ENCODE data around the gene TTLL1.
"Not testable (repeated sequence)": the region's sequence is repeated elsewhere in the genome, so short reads cannot be mapped to it uniquely, and the experiment has no call there.

Gene TTLL1

DNA sequence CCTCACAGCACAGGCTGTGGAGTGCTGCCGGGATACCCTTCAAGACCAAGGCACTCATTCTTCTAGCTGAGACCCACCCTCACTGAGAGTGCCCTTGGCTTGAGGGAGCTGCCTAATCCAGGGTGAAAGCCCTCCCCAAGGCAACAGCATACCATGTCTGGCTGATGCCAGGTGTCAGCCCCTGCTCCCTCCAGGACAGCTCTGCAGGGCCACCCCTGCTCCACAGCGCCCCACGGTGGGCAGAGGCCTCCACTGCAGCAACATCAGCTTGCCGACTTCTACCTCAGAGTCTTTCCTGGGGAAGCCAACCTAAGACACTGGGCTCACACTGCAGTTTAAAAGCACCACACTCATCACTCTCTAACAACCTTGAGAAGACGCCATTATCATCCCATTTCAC is 29.0 kb downstream of the TTLL1 start:
- no peak for DNase-seq

DNA sequence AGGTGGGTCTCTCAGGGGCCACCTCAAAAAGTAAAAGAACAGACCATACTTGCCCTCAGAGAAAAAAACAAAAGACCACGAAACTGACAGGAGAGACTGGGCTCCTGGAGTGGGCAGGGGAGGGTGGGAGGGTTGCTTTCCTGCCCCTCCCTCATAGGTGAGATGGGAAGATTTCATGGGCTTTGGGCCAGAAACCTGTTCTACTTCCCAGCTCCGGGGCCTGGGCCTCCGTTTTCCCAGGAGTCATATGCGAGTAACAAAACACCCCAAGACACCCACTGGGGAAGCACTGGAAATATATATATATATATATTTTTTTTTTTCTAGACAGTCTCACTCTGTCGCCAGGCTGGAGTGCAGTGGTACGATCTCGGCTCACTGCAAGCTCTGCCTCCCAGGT is 31.6 kb downstream of the TTLL1 start:
- DNase-seq: no peak

DNA sequence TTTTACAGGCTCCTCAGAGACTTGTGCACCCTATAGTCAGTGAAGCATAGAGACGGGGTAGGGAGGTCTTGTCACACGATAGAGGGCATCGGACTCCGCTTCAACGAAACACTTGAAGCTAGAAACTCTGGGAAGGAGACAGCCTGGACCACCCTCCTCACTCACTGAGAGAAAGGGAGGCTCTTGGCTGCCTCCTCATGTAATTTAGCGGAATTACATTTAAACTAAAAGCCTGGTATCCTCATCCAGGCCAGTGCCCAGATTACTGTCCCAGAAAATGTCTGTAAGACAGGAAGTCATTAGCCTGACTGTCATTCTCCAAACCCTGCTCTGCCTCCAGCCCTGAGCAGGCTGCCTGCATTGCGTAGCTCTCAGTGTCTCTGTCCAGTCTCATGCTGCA is 36.0 kb downstream of the TTLL1 start:
- no peak for DNase-seq

DNA sequence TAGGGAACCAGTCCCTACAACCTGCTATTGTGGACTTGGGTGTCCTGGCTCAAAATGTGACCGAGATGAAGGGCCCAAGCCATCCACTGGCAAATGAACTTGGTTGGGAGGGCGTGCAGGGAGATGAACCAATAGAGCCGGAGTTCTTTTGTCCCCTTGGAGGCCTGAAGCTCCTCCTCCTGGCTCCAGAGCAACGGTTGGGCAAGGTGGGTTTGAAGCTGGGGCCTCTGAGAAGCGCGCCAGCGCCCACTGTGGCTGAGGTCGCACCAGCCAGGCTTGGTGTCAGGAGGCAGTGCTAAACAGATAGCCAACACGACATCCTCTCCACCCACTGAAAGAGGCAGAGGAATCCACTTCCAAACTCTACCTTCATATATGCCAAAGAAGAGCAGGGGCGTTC is 38.2 kb downstream of the TTLL1 start:
- DNase-seq: no peak

DNA sequence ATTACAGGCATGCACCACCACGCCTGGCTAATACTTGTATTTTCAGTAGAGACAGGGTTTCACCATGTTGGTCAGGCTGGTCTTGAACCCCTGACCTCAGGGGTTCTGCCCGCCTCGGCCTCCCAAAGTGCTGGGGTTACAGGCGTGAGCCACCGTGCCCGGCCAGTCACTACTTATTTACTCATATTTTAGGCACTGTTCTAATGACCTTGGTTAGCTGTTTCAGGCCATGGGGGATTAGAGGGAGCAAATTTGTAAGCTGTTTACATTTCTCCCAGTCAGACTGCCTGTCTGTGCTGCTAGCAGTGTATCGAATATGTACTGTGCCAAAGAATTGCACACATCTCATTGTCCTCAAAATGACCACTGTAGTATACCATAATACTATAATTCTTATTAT is 41.6 kb downstream of the TTLL1 start:
- DNase-seq: no peak

DNA sequence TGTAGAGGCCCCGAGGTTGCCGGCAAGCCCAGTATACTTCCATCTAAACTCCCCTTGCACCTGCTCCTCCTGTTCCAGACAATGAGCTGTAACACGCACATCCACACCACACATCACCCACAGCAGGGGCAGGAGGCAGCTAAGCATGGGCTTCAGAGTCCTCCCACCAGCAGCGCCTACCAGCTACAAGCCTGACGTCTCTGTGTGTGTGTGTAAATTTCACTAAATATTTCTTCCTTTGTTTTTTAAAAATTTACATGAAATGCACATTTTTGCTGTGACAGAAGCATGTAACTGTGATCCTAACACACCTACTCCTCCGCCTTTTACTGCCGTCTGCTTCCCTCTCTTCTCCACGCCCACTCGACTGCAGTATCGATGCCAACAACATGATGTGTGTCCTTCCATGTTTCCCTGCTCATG is 44.9 kb downstream of the TTLL1 start:
- DNase-seq: no peak

DNA sequence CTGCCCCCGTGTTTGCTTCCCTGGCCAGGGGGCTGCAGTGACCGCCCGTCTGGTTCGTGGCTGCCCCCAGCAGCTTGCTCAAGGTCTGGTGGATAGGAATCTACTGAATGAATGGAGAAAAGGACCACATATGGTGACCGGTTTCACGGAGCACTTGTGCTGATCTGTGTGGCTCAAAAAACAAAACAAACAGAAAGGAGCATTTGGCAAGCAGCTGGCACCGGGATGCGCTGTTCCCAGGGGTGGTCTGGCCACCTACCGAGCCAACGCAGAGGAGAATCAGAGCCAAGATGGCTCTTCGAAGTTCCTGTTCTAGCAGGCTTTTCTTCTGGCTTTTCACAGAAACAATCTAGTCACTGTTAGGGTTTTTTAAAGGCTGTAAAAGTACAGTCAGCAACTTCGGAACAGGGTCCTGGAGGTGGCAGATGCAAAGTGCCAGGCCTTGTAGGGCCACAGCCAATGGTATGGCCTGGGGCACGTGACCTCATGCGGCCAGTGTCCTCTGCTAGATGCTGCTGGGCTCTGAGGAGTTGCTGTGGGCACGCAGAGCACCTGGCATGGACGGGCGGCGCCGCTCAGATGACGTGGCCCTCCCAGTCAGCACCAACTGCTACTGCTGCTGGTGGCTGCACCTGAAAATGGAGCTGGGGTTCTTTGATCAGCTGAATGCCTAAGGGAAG is 47.0 kb downstream of the TTLL1 start:
- DNase-seq: no peak

DNA sequence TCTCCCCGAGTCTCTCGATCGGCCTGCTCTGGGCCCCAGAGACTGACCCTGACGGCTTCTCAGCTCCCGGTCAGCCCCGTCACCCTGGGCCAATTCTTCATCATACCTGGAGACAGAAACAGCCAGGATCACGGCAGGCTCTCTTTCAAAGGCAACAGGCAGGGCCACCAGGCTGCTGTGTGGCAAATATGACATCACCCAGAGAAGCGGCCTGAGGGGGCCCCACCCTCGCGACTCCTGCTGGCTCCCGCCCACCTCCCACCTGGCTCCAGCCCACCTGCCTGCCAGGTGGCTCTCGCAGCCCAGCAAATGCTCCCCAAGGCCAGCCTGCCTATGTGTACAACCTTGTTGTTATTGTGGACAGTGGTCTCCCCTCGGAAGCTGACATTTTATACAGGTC is 49.4 kb downstream of the TTLL1 start:
- DNase-seq: no peak

DNA sequence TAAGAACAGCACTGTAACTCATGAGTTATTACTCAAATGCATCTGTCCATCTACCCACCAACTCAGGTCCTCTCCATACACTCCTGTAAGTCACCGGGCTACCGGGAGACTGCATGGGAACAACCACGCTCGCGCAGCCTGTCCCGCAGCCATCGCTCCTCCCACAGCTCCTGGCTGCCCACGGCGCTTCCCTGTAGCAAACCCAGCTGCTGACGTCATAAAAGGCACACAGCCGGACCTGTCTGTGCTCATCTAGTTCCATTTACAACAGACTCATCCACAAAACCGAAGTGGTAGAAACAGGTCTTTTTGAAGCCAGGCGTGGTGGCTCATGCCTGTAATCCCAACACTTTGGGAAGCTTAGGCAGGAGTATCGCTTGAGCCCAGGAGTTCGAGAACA is 50.9 kb downstream of the TTLL1 start:
- no peak for DNase-seq

DNA sequence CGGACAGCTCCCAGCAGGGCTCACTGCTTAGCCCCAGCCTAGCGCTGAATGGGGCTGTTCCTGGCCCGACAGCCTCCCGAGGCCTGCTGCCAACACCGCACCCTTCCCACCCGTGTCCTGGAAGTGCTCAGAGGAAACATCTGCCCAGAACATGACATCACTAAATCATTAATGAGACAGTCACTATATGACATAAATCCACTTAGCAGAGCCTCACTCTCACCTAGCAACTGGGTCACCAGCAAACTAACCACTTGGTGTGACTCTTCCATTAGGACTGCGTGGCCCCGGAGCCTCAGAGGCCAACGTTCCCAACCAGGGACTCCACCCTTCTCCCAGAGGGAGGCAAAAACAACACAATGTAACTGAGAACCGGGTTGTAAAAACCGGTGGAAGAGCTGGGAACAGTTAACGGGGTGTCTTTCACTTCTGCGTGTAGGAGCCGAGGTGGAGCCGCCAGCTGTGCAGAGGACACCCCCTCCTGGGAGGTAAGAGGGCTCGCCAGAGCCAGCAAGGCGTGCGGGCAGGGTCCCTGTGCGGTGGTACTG is 52.8 kb downstream of the TTLL1 start:
- no peak for DNase-seq

DNA sequence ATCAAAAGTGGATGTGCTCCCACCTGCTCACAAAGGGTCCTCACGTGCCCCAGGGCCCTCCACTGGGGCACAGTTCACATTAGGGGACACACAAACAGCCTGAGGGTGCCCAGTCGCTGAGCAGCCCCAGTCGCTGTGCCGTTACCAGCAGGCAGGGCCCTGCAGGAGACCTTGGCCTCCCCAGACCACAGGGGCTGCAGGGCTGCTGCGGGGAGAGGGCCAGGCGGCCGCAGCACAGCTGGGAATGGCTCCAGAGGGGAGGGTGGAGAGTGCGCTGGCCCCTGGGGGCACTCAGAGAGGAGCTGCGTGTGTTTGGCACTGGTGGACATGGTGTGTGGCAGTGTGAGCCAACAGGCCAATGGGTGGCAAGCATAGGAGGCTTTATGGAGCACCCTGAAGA is 53.9 kb downstream of the TTLL1 start:
- no peak for DNase-seq

DNA sequence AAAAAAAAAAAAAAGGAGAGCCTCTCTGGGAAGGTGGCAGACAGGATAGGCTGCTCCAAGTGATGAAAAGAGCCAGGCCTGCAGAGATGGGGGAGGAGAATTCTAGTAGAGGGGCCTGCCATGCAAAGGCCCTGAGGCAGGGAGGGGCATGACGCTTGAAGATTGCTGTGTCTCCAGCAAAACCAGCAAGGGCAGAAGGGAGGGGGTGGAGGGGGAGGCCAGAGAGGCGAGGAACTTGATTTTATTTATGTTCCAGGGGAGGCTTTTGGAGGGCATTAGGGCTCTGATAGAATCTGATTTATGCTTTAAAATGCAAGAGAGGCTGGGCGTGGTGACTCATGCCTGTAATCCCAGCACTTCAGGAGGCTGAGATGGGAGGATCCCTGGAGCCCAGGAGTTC is 57.6 kb downstream of the TTLL1 start:
- DNase-seq: no peak

DNA sequence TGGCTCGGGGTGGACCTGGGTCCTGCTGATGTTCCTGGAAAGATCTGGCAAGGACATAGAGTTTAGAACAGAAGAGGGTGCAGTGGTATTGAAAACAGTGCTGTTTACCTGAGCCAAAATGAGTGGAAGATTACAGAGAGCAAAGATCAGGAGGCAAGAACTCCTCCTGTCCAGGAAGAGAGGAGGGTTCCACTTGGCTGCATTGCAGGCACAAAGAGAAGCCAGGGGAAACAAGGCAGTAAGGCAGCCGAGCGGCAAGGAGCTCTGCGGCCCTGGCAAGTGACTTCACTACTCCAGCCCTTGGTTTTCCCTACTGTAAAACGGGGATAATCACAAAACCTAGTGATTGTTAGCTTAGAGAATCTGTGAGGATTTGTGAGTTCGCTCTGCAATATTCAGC is 70.6 kb downstream of the TTLL1 start:
- DNase-seq: no peak

DNA sequence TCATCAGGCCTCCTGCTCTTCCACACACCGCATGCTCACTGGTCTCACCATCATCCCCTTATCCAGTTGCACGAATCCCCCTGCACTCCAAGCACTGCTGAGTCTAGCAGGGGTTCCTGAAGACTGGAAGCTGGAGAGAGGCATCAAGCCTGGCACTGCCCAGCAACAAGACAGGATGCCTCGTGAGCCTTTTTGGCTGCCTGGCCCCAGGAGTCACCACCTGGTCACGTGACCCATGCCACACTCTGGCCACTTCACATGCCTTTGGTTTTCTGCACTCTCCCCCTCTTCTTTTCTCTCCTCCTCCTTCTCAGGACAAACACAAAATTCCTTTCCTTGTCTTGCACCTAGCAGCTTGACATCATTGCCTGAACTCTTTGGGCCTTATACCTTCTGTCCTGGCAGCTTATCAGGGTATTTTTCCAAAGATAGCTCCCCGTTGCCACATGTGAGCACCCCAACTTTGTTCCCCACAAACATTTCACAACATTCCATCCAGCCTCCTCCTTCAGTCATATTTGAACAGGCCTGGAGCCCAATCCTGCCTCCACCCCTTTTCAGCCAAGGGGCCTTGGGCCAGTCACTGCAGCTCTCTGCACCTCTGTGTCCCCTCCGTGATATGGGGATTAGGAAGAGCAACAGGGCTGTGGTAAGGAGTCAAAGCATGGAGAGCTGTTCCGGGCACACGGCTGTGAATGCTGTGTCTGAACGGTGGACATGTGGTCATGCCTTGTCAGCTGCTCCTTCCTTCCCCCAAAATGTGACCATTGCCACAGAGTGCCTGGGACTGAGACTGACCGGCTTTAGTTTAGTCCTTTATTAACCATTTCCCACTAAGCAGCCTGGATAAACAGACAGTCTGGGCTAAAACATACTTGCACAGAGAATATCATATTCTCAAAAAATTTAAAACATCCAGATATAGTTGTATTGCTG is 71.4 kb downstream of the TTLL1 start:
- no peak for DNase-seq

DNA sequence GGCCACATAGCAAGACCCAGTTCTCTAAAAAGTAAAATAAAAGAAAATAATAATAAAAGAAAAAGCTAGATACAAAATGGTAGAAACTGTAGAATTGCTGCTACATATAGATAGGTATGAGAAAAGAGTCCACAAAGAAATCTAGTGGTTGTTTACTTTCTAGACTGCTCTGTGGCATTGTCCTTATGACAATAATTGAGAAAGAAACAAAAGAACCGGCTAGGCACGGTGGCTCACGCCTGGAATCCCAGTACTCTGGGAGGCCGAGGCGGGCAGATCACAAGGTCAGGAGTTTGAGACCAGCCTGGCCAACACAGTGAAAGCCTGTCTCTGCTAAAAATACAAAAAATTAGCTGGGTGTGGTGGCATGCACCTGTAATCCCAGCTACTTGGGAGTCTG is 73.0 kb downstream of the TTLL1 start:
- not testable (repeated sequence) for DNase-seq

DNA sequence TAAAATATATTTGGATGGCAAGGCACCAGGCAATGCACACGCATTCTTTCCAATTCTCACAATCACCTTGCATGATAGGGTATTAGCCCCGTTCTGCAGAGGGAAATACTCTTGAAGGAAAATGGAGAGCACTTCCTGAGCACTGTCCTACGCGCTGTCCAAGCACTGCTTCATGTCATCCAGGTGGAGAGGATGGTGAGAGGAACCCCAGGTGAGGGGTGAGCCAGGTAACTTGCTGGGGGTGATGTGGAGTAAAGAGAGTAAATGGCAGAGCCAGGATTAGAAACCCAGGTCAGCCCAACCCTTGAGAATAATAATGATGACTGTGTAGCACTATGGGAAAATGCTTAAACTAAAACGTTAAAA is 73.5 kb downstream of the TTLL1 start:
- DNase-seq: no peak

DNA sequence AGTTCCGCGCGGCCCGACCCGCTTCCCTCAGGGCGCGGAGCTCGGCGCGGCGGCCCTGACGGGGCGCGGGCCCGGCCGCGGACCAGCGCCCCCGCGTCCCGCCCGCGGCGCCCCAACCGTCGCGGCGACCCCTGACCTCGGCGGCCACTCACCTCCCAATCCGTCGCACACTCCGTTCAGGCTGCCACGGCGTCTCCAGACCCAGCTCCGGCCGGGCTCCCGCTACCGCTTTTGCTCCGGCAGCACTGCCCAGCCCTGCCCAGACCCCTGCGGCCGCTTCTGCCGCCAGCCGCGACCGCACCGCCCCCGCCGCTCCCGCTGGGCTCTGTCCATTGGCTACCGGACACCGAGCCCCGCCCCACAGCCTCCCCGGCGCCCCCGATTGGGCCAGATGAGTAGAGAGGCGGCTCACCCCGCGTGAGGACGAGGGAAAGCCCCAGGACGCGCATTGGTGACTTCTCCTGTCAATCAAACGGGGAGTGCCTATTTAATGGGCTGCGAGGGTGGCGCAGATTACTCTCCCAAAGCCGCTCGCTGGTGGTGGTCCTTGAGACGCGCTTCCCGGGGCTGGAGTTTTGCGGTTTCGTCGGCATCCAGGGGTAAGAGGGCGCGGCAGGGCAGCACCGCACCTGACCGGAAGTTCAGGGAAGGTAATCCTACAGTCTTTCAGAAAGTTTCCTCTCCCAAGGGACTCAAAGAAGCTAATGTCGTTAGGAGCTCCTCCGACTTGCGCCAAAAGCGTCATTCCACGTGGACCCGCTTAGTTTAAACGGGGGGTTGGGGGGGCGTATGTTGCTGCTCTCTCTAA is 74.1 kb downstream of the TTLL1 start, which contains the start of gene PACSIN2:
PACSIN2 (minus strand) TSS at position 281 of the 808 bp plus-strand sequence. CDS start 103,069 bp downstream, outside the sequence.
- DNase-seq: peak; percentile 88

DNA sequence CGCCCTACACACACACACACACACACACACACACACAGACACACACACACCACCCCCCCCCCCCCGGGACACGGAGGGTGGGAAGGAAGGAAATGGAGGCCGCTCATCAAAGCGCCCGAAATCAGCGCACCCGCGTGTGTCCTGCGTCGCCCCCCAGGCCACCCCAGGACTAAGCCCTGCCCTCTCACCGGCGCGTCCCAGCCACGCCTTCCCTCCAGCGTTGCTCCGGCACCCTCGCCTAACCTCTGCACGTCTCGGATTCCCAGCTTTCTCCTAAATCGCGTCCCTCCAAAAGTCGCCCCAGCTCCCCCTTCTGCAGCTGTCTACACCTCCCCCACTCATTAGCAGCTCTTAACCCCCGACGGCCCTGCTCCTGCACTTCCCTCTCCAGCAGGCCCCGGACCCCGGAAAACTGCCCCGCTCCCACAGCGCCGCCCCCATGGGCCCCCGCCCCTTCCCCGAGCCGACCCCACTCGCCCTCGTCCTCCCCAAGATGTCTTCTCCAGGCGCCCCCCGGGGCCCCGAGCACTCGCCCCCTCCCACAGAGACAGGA is 74.8 kb downstream of the TTLL1 start:
- no peak for DNase-seq

DNA sequence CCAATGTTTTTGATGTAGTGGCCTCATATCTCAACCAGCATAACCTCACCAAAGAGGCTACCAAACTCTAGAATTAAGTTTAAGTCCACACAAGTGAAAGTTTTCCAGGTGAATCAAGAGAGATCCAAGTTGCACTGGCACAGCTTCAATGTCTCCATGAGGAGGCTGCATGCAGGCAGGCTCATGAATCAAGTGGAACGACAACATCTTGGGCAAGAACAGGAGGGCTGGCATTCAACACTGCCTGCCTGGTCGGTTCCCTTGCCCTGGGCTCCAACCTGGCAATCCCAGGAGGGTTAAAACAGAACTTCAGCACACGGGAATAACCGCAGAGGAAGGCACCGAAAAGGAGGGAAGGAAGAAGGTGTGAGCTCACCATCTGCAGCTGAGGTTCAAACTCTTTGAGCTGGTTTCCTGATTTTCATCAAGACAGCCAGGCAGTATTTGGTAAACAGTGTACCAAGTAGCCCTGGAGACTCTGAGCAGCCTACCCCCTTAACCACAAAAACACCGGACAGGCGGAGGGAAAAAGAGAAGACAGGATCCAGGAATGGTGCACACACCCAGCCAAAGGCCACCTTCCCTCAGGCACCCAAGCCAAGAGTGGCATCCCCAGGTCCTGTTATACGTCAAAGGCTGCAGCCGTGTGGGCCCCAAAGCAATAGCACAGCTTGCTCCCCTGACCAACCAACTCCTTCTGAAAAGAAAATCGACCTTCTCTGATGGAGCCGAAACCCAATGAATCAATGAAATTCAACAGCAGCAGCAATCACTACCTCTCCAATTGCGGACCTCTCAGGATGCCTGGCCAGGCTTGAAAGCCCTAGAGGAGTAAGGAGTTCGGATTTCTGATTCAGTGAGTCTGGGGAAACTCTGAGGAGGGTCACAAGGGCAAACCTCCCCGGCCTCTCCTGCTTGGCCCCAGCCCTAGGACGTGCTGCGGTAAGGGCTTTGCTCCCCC is 75.6 kb downstream of the TTLL1 start:
- no peak for DNase-seq

DNA sequence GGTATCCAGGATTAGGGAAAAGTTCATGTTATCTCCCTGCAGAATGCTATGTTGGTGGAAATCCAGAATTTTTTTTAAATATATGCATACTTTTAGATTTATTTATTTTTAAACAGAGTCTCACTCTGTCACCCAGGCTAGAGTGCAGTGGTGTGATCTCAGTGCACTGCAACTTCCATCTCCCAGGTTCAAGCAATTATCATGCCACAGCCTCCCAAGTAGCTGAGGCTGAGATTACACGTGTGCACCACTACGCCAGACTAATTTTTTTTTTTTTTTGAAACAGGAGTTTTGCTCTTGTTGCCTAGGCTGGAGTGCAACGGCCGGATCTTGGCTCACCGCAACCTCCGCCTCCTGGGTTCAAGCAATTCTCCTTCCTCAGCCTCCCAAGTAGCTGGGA is 76.8 kb downstream of the TTLL1 start:
- DNase-seq: no peak

DNA sequence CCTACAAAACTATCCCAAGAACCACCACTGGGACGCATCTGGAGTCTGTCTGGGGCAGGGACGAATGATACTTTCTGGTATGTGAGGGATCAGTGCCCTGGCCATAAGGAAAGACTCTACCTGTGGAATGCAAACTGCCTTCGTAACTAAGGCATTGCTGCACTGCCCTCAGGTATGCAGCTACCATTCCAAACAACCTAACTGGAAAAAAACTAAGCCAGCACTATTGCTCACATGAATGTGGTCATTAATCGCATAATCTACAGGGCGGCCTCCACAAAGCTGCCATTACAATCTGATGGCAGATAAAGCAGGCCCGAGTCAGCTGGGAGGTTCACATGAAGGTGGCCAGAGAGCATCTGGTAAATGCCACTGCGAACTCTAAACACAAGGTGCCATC is 78.1 kb downstream of the TTLL1 start:
- DNase-seq: no peak

DNA sequence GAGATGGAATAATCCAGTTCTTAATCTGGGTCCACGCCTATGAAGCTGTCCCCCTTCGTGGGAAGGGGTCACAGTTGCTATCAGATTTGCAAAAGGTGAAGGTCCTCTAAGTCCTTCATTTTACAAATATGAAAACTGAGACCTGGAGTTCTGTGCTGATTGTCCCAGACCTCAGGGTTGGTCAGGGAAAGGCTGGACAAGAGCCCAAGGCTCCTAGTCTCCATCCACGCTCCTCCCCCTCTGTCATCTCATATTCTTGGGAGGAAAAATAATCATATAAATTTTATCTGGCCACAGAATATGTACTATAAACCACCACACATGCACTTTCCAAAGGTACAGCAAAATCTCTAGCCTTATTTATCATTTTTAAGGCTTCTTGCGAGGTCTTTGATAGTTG is 79.7 kb downstream of the TTLL1 start:
- DNase-seq: no peak

Measured in NCI-H774 (cell line).